Neural cell (in vitro differentiated cells): Measurements from ENCODE around the gene CCDC149.

Experiments
- EZH2 ChIP-seq: fragments of 200-600, 300-800 bp; shearing (Covaris generic), sonication (generic); IDR thresholded peaks from 2 replicates; pipeline ENCODE4 v1.6.1; 2014; ENCODE audit warnings: antibody characterized with exemption, low read length, borderline replicate concordance, mild to moderate bottlenecking; ENCODE audit not compliant: insufficient read depth, poor library complexity, severe bottlenecking
- MXI1 ChIP-seq: fragments of 450-650 bp; conservative IDR thresholded peaks from 2 replicates; pipeline ENCODE4 v1.6.1; 2014; ENCODE audit warnings: antibody characterized with exemption, mild to moderate bottlenecking; ENCODE audit not compliant: poor library complexity, severe bottlenecking
- POLR2AphosphoS5 ChIP-seq: IDR thresholded peaks from 2 replicates; pipeline ENCODE4 v1.6.1; 2012
- SMC3 ChIP-seq: fragments of 450-650 bp; conservative IDR thresholded peaks from 2 replicates; pipeline ENCODE4 v1.6.1; 2014; ENCODE audit warnings: antibody characterized with exemption, mild to moderate bottlenecking, moderate library complexity; ENCODE audit not compliant: poor library complexity
- TAF1 ChIP-seq: IDR thresholded peaks from 2 replicates; pipeline ENCODE4 v1.6.1; 2012; ENCODE audit warnings: low read depth
- TF ChIP-seq, protein P1 (sequence below): fragments of 450-650 bp; IDR thresholded peaks from 2 replicates; pipeline ENCODE4 v1.5.1; 2014; ENCODE audit warnings: antibody characterized with exemption, mild to moderate bottlenecking, moderate library complexity; ENCODE audit not compliant: poor library complexity, severe bottlenecking

DNA sequence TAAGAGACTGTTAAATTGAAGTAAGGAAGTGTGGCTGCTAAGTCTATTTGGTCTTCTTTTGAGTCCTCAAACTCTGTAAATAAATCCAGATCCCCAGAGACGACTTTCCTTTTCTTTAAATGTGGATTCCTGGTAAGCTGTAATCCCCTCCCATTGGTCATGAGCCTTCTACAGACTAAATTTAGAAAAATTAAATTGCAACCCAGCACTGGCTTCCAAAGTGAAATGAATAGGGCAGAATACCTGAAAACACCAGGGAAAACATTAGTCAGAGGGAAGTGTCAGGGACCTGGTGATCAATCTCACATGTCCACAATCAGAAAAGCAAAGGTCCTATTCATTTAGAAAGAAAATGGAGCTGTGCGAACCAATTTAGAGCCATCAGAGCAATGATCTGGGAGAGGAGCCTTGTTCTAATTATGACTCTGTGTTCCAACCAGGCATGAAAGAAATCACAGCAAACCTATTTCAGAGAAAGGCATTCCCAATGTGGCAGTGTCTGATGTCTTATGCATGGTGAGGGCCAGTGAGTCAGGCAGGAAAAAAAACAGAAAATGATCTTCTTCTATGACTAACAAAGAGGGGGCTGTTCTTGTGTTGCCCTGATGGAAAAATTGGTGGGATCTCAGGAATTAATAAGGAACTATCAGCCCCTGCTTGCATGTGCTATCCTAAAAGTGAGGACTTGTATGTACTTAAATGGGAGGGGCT is 19.8 kb upstream of the CCDC149 start:
- TF ChIP-seq, protein P1, sequence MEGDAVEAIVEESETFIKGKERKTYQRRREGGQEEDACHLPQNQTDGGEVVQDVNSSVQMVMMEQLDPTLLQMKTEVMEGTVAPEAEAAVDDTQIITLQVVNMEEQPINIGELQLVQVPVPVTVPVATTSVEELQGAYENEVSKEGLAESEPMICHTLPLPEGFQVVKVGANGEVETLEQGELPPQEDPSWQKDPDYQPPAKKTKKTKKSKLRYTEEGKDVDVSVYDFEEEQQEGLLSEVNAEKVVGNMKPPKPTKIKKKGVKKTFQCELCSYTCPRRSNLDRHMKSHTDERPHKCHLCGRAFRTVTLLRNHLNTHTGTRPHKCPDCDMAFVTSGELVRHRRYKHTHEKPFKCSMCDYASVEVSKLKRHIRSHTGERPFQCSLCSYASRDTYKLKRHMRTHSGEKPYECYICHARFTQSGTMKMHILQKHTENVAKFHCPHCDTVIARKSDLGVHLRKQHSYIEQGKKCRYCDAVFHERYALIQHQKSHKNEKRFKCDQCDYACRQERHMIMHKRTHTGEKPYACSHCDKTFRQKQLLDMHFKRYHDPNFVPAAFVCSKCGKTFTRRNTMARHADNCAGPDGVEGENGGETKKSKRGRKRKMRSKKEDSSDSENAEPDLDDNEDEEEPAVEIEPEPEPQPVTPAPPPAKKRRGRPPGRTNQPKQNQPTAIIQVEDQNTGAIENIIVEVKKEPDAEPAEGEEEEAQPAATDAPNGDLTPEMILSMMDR = no peak
- TF ChIP-seq MXI1 = no peak
- TF ChIP-seq TAF1 = no peak
- TF ChIP-seq EZH2 = no peak
- TF ChIP-seq POLR2AphosphoS5 = no peak
- TF ChIP-seq SMC3 = no peak
